RPMI8226 (cell line): ENCODE data around the gene COQ2.
A peak's percentile ranks its signal among the peaks of the same experiment; 100 is the strongest.
"Not testable (repeated sequence)": the region's sequence is repeated elsewhere in the genome, so short reads cannot be mapped to it uniquely, and the experiment has no call there.

ENCODE experiments used
- DNase-seq: peaks from one replicate; pipeline ENCODE4 v3.0.0-alpha.2; 2015

COQ2 gene

GRCh38 chr4:83283181-83283580 lies 1.4 kb downstream of the COQ2 start:
- DNase-seq, result no peak

- DNase-seq, result peak; percentile 58
Measured at GRCh38 chr4:83282049-83282535, 2.5 kb downstream of the COQ2 start.

- no peak for DNase-seq
Measured at GRCh38 chr4:83281307-83281706, 3.3 kb downstream of the COQ2 start.

DNA sequence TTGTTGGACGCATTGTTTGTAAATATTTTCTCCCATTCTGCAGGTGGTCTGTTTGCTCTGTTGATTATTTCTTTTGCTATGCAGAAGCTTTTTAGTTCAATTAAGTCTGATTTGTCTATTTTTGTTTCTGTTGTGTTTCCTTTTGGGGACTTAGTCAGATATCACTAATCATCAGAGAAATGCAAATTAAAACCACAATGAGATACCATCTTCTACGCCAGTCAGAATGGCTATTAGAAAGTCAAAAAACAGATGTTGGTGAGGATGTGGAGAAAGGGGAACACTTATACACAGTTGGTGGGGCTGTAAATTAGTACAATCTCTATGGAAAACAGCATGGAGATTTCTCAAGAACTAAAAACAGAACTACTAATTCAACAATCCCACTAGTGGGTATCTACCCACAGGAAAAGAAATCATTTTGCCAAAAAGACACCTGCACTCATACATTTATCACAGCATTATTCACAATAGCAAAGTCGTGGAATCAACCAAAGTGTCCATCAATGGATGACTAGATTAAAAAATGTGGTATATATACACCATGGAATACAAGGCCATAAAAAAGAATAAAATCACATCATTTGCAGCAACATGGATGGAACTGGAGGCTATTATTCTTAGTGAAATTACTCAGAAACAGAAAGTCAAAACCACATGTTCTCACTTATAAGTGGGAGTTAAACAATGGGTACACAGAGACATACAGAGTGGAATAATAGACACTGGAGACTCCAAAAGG lies 8.1 kb downstream of the COQ2 start:
- DNase-seq, result no peak

- DNase-seq, result not testable (repeated sequence)
Measured at GRCh38 chr4:83273926-83274325, 10.7 kb downstream of the COQ2 start.

DNA sequence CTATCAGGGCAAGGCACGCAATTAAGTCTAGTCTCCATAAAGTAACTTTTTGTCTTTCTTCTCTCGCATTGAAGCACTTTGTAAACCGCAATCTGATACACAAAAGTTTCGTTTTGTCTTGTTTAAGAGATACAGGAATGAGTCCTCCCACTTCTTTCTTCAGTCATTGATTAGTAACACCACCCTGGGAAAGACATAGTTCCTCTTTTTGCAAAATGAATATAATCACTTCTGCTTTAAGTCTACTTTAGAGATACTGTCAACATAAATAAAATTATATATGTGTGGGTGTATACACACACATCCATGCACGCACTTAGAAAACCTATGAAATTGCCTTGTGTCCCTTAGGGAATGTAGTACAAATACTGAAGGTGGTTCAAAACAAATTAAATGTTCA lies 11.7 kb downstream of the COQ2 start:
- DNase-seq, result peak; percentile 10

GRCh38 chr4:83269256-83269655 lies 15.3 kb downstream of the COQ2 start:
- no peak for DNase-seq

GRCh38 chr4:83268491-83268890 lies 16.1 kb downstream of the COQ2 start:
- no peak for DNase-seq

DNA sequence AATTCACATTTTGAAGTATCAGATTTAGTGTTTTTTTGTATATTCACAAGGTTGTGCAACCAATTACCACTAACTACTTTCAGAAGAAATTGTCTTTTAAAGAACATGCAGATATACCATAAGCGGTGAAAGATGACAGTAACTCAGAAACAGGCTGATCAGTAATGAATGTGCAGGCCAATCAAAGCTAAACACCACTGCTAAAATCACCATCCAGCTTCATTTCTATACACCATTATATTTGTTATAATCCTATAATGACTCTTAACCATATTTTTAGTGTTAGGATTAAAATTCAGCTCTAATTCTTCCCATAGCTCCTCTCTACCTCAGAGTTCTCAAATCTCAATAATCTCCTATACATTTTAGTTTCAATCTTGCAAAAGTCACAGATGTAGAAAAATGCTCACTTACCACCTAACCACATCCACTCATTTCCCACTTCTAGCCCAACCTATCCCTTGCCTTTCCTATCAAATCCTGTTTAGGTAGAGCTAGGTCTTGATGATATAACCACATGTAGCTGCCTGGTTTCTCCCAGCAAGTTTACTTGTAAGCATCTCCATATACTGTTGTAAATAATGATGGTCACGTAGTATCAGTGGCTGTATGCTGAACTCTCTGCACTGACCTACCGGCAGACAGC lies 16.6 kb downstream of the COQ2 start:
- DNase-seq, result no peak

- no peak for DNase-seq
Measured at GRCh38 chr4:83267121-83267829, 17.3 kb downstream of the COQ2 start.

- DNase-seq, result no peak
Measured at GRCh38 chr4:83266689-83267088, 17.9 kb downstream of the COQ2 start.

- peak; percentile 5 for DNase-seq
Measured at GRCh38 chr4:83263106-83263505, 21.5 kb downstream of the COQ2 start.

GRCh38 chr4:83262682-83263081 lies 21.9 kb downstream of the COQ2 start:
- no peak for DNase-seq

DNA sequence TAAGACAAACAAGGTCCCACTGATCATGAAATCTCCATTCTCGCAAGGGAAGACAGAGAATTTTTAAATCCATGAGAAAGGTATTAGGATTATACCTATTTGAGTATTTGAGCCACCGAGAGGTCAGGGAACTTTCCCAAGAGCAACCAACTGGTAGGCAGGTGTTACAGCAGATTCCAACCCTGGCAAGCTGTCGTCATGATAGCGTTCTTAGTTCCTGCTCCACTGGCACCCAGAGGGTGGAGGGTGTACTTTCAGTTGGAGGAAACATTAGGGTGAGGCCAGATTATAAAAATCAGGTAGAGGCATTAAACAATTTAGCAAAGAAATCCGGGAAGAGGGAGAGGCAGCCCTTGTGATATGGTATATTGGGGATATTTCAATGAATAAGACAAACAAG lies 23.3 kb downstream of the COQ2 start:
- DNase-seq, result no peak

GRCh38 chr4:83259586-83259985 lies 25.0 kb downstream of the COQ2 start:
- DNase-seq, result no peak

GRCh38 chr4:83258461-83258860 lies 26.1 kb downstream of the COQ2 start:
- no peak for DNase-seq

- DNase-seq, result no peak
Measured at GRCh38 chr4:83257811-83258210, 26.8 kb downstream of the COQ2 start.

DNA sequence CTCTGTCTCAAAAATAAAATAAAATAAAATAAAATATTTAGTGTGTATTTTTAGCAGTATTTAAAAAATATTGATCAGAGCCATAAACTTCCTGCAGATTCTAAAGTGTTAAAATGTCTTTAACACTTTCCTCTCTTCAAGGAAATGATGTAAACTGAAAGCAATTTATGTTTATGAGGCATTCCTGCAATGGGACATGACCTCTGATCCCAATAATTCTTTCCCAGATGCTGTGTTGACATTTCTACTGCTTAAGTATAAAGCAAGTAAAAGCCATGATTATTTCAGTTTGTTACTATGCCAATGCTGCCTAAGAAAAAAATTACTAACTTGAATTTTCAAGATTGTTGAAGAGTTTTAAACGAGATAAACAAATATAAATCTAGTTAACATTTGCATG lies 29.0 kb downstream of the COQ2 start:
- DNase-seq, result no peak

GRCh38 chr4:83252782-83253405 lies 31.7 kb downstream of the COQ2 start:
- peak; percentile 82 for DNase-seq

DNA sequence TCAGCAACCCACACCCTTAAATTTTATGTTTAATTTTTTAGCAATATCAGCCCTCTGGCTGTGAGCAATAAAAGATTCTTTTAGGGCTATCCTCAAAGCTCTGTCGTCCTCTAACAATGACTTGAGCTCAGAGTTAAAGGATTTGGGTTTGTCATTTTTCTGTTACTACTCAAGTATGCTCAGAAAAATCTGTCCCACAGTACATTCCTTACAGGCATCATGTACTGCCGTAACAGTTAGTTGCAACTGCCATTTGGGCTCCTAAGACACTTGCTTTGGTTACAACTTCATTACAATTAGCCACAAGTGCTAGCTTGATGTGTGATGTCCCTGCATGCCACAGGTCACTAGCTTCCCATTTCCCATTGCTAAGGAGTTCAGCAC lies 33.2 kb downstream of the COQ2 start:
- no peak for DNase-seq

DNA sequence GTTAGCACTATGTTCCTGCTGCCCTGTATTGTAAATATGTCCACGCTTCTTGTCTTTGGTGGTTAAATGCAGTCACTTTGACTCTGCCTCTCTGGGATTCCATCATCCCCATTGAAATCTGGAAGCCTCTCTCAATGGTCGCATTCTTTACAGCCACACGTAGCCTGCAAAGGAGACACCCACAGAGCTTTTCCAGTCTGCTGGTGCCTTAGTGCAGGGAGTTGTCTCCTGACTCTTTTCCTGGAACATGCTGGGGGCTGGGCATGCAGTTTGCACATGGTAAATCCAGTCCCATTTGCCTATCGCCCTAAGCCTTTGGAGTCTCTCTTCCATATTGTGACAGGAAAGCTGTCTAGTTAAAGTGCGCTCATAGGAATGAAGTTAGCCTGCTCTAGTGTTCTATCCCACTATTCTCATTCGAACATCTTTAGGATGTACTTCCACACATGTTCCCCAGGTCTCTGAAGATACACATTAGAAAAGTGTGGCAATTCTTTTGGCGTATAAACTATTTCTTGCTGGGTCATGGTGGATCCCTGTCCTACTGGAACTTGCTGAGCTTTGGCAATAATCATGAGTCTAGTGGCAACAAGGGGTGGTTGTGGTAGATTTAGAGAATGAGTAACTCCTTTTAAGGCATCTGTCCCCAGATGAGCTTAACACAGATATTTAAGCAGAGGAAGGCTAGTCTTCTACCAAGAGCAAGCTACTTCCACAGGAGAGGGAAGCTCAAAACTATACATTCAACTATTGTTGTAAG lies 33.7 kb downstream of the COQ2 start:
- DNase-seq, result no peak

GRCh38 chr4:83248486-83248885 lies 36.1 kb downstream of the COQ2 start:
- no peak for DNase-seq
